Measurements from ENCODE around the gene CCP110.

CCP110 gene, protein sequence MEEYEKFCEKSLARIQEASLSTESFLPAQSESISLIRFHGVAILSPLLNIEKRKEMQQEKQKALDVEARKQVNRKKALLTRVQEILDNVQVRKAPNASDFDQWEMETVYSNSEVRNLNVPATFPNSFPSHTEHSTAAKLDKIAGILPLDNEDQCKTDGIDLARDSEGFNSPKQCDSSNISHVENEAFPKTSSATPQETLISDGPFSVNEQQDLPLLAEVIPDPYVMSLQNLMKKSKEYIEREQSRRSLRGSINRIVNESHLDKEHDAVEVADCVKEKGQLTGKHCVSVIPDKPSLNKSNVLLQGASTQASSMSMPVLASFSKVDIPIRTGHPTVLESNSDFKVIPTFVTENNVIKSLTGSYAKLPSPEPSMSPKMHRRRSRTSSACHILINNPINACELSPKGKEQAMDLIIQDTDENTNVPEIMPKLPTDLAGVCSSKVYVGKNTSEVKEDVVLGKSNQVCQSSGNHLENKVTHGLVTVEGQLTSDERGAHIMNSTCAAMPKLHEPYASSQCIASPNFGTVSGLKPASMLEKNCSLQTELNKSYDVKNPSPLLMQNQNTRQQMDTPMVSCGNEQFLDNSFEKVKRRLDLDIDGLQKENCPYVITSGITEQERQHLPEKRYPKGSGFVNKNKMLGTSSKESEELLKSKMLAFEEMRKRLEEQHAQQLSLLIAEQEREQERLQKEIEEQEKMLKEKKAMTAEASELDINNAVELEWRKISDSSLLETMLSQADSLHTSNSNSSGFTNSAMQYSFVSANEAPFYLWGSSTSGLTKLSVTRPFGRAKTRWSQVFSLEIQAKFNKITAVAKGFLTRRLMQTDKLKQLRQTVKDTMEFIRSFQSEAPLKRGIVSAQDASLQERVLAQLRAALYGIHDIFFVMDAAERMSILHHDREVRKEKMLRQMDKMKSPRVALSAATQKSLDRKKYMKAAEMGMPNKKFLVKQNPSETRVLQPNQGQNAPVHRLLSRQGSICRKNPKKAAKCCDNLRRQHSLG

GRCh38 chr16:19523559-19524355 lies at the start of gene CCP110:
Gene CCP110 (plus strand): TSS chr16:19523942. CDS start chr16:19527882, 3,940 bp downstream.
- Histone ChIP-seq H3K36me3 (ENCODE audit: control insufficient read depth, insufficient read depth, low read length) (no peaks in the 10 kb centered on the region), H3K9me3 (ENCODE audit: control insufficient read depth, low read length) (no peaks in the 10 kb centered on the region), H3K4me1 (ENCODE audit: control insufficient read depth, insufficient read depth, low read length) (peaks cover 7% of the 10 kb centered on the region), H3K9ac (ENCODE audit: low read length) (peak within 1 kb of the TSS; percentile 66), H3K4me3 (ENCODE audit: low read length) (peak within 1 kb of the TSS; percentile 58), H3K27me3 (ENCODE audit: control insufficient read depth, insufficient read depth, low read length) (no peaks in the 10 kb centered on the region)

GRCh38 chr16:19474617-19475016 lies 49.1 kb upstream of the CCP110 start:
- Histone ChIP-seq H3K9me3 (ENCODE audit: control insufficient read depth, low read length) (no peaks in the 10 kb centered on the region), H3K27me3 (ENCODE audit: control insufficient read depth, insufficient read depth, low read length) (no peaks in the 10 kb centered on the region), H3K4me3 (ENCODE audit: low read length) (no peak overlapping the region), H3K4me1 (ENCODE audit: control insufficient read depth, insufficient read depth, low read length) (peaks cover 5% of the 10 kb centered on the region), H3K9ac (ENCODE audit: low read length) (no peak overlapping the region), H3K36me3 (ENCODE audit: control insufficient read depth, insufficient read depth, low read length) (peaks cover 12% of the 10 kb centered on the region)

DNA sequence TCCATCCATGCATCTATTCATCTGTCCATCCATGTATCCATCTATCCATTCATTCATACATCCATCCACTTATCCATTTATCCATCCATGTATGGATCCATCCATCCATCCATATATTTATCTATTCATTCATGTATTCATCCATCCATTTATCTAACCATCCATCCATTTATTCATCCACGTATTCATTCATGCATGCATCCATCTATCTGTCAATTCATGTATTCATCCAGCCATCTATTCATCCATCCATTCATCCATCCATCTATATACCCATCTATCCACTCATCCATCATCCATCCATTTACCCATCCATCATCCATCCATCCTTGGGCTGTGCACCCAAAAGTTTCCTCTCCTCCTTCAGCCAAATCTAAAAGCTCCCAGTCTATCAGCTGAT lies 45.2 kb upstream of the CCP110 start:
- H3K4me1 ChIP-seq (ENCODE audit: control insufficient read depth, insufficient read depth, low read length) = peaks cover 8% of the 10 kb centered on the region
- no peak overlapping the region for H3K4me3 ChIP-seq (ENCODE audit: low read length)
- no peaks in the 10 kb centered on the region for H3K27me3 ChIP-seq (ENCODE audit: control insufficient read depth, insufficient read depth, low read length)
- no peaks in the 10 kb centered on the region for H3K9me3 ChIP-seq (ENCODE audit: control insufficient read depth, low read length)
- H3K9ac ChIP-seq (ENCODE audit: low read length) = no peak overlapping the region
- H3K36me3 ChIP-seq (ENCODE audit: control insufficient read depth, insufficient read depth, low read length) = peaks cover 15% of the 10 kb centered on the region

- H3K36me3 ChIP-seq (ENCODE audit: control insufficient read depth, insufficient read depth, low read length) = peaks cover 15% of the 10 kb centered on the region
- H3K4me1 ChIP-seq (ENCODE audit: control insufficient read depth, insufficient read depth, low read length) = peaks cover 8% of the 10 kb centered on the region
- no peaks in the 10 kb centered on the region for H3K27me3 ChIP-seq (ENCODE audit: control insufficient read depth, insufficient read depth, low read length)
- H3K9ac ChIP-seq (ENCODE audit: low read length) = no peak overlapping the region
- no peak overlapping the region for H3K4me3 ChIP-seq (ENCODE audit: low read length)
- H3K9me3 ChIP-seq (ENCODE audit: control insufficient read depth, low read length) = no peaks in the 10 kb centered on the region
Observed at GRCh38 chr16:19479302-19479721, 44.4 kb upstream of the CCP110 start.

GRCh38 chr16:19481296-19481695 lies 42.4 kb upstream of the CCP110 start:
- H3K4me1 ChIP-seq (ENCODE audit: control insufficient read depth, insufficient read depth, low read length) = peaks cover 13% of the 10 kb centered on the region
- H3K27me3 ChIP-seq (ENCODE audit: control insufficient read depth, insufficient read depth, low read length) = no peaks in the 10 kb centered on the region
- peaks cover 12% of the 10 kb centered on the region for H3K36me3 ChIP-seq (ENCODE audit: control insufficient read depth, insufficient read depth, low read length)
- H3K9me3 ChIP-seq (ENCODE audit: control insufficient read depth, low read length) = no peaks in the 10 kb centered on the region
- no peak overlapping the region for H3K9ac ChIP-seq (ENCODE audit: low read length)
- no peak overlapping the region for H3K4me3 ChIP-seq (ENCODE audit: low read length)

- H3K36me3 ChIP-seq (ENCODE audit: control insufficient read depth, insufficient read depth, low read length) = peaks cover 12% of the 10 kb centered on the region
- H3K9ac ChIP-seq (ENCODE audit: low read length) = no peak overlapping the region
- no peaks in the 10 kb centered on the region for H3K27me3 ChIP-seq (ENCODE audit: control insufficient read depth, insufficient read depth, low read length)
- H3K9me3 ChIP-seq (ENCODE audit: control insufficient read depth, low read length) = no peaks in the 10 kb centered on the region
- no peak overlapping the region for H3K4me3 ChIP-seq (ENCODE audit: low read length)
- H3K4me1 ChIP-seq (ENCODE audit: control insufficient read depth, insufficient read depth, low read length) = peaks cover 16% of the 10 kb centered on the region
Observed at GRCh38 chr16:19481769-19482168, 42.0 kb upstream of the CCP110 start.

DNA sequence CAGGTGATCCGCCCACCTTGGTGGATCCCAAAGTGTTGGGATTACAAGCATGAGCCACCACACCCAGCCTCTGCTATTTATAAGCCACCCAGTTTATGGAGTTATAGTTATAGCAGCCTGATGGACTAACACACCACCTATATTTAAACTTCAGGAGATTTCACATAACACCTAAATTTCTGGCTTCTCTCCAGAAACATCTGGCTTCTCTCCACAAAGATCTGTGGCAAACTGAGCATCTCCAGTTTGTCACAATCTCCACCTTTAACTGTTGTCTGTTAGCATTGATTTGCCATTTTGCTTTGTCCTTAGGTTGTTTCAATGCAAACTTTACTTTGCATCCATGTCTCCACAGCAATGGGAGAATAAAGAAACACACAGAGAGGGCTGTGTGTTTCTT lies 41.5 kb upstream of the CCP110 start:
- no peak overlapping the region for H3K9ac ChIP-seq (ENCODE audit: low read length)
- H3K4me1 ChIP-seq (ENCODE audit: control insufficient read depth, insufficient read depth, low read length) = peaks cover 22% of the 10 kb centered on the region
- H3K9me3 ChIP-seq (ENCODE audit: control insufficient read depth, low read length) = no peaks in the 10 kb centered on the region
- H3K27me3 ChIP-seq (ENCODE audit: control insufficient read depth, insufficient read depth, low read length) = no peaks in the 10 kb centered on the region
- no peak overlapping the region for H3K4me3 ChIP-seq (ENCODE audit: low read length)
- H3K36me3 ChIP-seq (ENCODE audit: control insufficient read depth, insufficient read depth, low read length) = peaks cover 10% of the 10 kb centered on the region

DNA sequence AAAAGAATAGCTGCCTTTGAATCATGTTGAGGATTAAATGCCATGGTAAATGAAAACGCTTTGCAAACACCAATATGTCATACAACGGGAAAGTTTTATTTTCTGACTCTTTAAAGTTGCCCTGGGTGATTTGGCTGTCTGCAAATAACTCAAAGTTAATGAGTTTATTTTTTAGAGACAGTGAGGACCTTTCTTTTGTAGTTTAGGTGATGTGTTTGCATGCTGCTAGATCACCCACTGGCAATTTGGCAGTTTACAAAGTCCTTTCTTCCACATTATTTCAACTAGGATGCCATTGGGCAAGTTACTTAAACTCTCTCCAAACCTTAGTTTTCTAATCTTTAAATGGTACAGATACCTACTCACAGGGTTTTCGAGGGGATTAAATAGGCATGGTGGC lies 39.6 kb upstream of the CCP110 start:
- H3K9ac ChIP-seq (ENCODE audit: low read length) = no peak overlapping the region
- no peaks in the 10 kb centered on the region for H3K27me3 ChIP-seq (ENCODE audit: control insufficient read depth, insufficient read depth, low read length)
- no peaks in the 10 kb centered on the region for H3K9me3 ChIP-seq (ENCODE audit: control insufficient read depth, low read length)
- H3K4me3 ChIP-seq (ENCODE audit: low read length) = no peak overlapping the region
- H3K4me1 ChIP-seq (ENCODE audit: control insufficient read depth, insufficient read depth, low read length) = peaks cover 34% of the 10 kb centered on the region
- H3K36me3 ChIP-seq (ENCODE audit: control insufficient read depth, insufficient read depth, low read length) = peaks cover 7% of the 10 kb centered on the region

DNA sequence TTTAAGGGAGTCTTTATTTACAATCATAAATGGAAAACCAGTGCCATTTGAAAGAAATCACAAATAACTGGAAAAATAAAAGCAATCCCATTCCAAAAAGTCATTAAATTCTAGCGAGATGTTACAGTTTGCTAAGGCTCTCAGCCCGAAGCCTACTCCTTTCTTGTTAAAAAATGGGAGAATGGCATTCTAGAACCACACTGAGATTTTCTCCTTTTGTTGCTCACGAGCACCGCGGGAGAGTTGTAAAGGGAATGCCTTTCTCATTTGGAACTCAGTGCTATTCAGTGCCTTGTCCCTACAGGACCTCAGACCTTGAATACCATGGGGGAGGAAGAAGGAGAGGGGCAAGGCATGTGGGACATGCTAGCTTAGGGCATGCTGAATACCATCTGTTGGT lies 38.1 kb upstream of the CCP110 start:
- no peaks in the 10 kb centered on the region for H3K9me3 ChIP-seq (ENCODE audit: control insufficient read depth, low read length)
- H3K9ac ChIP-seq (ENCODE audit: low read length) = no peak overlapping the region
- H3K4me1 ChIP-seq (ENCODE audit: control insufficient read depth, insufficient read depth, low read length) = peaks cover 32% of the 10 kb centered on the region
- H3K27me3 ChIP-seq (ENCODE audit: control insufficient read depth, insufficient read depth, low read length) = no peaks in the 10 kb centered on the region
- peaks cover 7% of the 10 kb centered on the region for H3K36me3 ChIP-seq (ENCODE audit: control insufficient read depth, insufficient read depth, low read length)
- no peak overlapping the region for H3K4me3 ChIP-seq (ENCODE audit: low read length)

DNA sequence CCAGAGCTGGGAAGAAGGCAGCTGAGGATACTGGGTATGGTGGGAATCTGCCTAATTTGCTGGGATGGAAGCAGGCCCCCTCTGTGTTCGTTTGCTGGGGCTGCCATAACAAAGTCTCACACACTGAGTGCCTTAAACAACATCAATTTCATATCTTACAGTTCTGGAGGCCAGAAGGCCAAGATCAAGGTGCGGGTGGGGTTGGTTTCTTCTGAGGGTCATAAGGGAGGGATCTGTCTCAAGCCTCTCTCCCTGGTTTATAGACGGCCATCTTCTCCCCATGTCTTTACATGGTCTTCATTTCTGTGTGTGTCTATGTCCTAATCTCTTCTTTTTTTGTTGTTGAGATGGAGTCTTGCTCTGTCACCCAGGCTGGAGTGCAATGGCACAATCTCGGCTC lies 37.7 kb upstream of the CCP110 start:
- Histone ChIP-seq H3K9ac (ENCODE audit: low read length) (no peak overlapping the region), H3K27me3 (ENCODE audit: control insufficient read depth, insufficient read depth, low read length) (no peaks in the 10 kb centered on the region), H3K4me1 (ENCODE audit: control insufficient read depth, insufficient read depth, low read length) (peaks cover 32% of the 10 kb centered on the region), H3K36me3 (ENCODE audit: control insufficient read depth, insufficient read depth, low read length) (peaks cover 11% of the 10 kb centered on the region), H3K4me3 (ENCODE audit: low read length) (no peak overlapping the region), H3K9me3 (ENCODE audit: control insufficient read depth, low read length) (no peaks in the 10 kb centered on the region)

- Histone ChIP-seq H3K9me3 (ENCODE audit: control insufficient read depth, low read length) (no peaks in the 10 kb centered on the region), H3K4me3 (ENCODE audit: low read length) (no peak overlapping the region), H3K4me1 (ENCODE audit: control insufficient read depth, insufficient read depth, low read length) (peaks cover 32% of the 10 kb centered on the region), H3K36me3 (ENCODE audit: control insufficient read depth, insufficient read depth, low read length) (peaks cover 5% of the 10 kb centered on the region), H3K27me3 (ENCODE audit: control insufficient read depth, insufficient read depth, low read length) (no peaks in the 10 kb centered on the region), H3K9ac (ENCODE audit: low read length) (no peak overlapping the region)
Observed at GRCh38 chr16:19486750-19487325, 36.9 kb upstream of the CCP110 start.

Data from mucosa of stomach (tissue), 1 donor.